ENCODE data around the gene UGT3A1.
"Not testable (repeated sequence)": the region's sequence is repeated elsewhere in the genome, so short reads cannot be mapped to it uniquely, and the experiment has no call there.

UGT3A1 gene

GRCh38 chr5:35990941-35991611 lies at the start of gene UGT3A1:
Gene UGT3A1, minus strand, starts transcription at chr5:35991390. Its CDS starts 150 bp downstream, at chr5:35991240.
- no peak for DNase-seq (ENCODE audit: low read depth in 2 of 2)

DNA sequence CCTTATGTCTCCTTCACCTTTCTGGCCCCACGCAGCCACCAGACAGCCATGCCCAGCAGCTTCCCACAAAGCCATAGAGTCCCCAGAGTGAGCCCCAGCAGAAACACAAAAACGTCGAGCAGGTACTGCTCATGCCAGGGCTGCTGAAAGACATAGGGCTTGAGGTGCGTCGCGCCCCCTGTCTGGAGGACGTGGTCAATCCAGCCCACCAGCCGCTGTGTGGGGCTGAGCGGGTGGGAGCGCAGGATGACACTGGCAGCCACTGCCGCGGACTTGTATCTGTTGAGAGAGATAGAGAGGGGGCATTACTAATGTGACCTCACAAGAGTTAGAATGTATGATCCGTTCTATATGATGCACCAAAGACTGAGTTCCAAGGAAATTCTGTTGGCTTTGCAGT lies 44.5 kb upstream of the UGT3A1 start:
- DNase-seq (ENCODE audit: low read depth in 2 of 2) = no peak

DNA sequence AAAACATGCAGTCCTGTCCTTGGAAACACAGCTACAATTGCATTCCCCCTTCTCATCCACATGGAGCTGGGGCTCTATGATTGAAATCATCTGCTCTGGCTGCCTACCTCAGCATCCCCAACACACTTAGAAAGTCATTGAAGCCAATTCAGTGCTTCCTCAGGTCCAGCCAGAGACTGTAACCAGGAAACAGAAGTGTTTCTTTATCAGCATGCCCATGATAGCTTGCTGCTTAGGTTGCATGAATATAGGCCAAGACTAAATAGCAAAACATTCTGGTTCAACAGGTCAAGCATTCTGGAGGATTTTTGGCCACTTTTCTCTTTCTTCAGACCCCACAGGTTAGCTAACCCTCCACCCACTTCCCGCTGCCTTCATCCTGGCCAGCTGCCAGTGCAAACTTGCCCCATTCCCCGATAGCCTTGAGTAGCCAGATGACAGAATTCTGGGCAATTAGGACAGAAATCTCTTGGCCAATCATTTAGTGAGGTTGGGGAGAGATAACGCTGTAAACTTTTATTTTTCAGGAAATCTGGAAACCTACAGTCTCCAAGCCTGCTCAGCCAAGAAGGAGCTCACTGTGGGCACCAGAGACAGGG lies 43.4 kb upstream of the UGT3A1 start:
- DNase-seq (ENCODE audit: low read depth in 2 of 2) = not testable (repeated sequence)

DNA sequence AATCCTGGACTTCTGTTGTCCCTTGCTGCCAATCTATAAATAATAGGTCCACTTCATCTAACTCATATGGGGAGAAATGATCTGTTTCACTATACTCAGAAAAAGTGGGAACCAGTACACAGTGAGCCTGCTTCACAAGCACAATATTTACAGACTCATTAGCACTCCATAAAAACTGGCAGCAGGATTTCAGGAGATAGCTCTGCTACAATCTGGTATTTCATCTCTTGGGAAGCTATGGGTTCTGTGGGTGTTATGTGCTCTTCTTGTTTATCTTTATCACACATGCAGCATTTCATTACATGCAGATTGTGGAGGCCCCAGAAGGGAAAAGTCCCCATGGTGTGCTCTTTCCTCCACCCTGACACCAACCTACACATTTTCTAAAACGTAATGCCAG lies 42.3 kb upstream of the UGT3A1 start:
- no peak for DNase-seq (ENCODE audit: low read depth in 2 of 2)

- no peak for DNase-seq (ENCODE audit: low read depth in 2 of 2)
Observed at GRCh38 chr5:36033047-36033446, 41.9 kb upstream of the UGT3A1 start.

- DNase-seq (ENCODE audit: low read depth in 2 of 2) = no peak
Observed at GRCh38 chr5:36031223-36031622, 40.0 kb upstream of the UGT3A1 start.

- no peak for DNase-seq (ENCODE audit: low read depth in 2 of 2)
Observed at GRCh38 chr5:36029914-36030313, 38.7 kb upstream of the UGT3A1 start.

DNA sequence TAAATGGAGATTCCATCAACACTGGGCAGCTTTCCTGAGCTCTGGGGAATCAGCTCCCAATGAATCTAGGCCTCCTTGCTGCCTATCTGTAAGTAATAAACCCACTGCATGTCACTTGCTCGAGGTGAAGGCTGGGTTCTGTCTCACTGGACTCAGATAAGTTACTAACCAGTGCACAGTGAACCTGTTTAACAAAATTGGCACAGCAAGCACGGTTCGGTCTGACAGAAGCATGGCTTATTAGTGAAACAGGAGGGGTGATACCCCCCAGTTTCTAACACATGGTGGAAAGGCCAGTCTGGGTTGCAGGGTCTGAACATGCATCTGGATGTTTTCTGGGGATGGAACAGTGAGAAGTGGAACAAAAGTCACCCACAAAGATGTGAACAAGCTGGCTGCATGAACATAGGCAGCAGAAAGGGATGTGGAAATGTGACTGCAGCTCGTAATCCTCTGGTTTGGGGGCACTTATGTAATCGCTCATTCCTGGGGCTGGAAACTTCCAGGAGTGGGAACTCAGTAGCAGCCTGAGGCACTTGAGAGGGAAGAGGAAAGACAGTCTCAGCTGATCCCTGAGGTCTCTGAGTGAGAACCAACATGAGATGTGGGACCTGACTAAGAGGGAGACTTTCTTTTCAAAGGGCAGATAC lies 37.8 kb upstream of the UGT3A1 start:
- no peak for DNase-seq (ENCODE audit: low read depth in 2 of 2)

DNA sequence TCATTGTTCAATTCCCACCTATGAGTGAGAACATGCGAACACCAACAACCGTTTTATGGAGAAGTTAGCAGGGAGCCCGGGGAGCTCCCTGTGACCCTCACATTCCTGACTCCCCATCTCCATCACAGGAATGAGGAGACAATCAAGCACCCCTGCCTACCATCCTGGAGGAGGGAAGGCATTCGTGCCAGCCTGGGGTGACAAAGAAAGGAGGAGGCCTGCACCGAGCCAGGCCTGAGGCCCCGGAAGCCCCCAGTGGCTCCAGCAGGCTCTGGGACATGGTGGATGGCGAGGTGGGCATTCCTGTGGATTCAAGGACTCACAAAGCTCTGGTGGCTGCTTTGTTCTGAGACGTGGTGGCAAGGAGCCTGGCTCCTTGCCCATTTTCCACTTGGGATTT lies 36.5 kb upstream of the UGT3A1 start:
- no peak for DNase-seq (ENCODE audit: low read depth in 2 of 2)

DNA sequence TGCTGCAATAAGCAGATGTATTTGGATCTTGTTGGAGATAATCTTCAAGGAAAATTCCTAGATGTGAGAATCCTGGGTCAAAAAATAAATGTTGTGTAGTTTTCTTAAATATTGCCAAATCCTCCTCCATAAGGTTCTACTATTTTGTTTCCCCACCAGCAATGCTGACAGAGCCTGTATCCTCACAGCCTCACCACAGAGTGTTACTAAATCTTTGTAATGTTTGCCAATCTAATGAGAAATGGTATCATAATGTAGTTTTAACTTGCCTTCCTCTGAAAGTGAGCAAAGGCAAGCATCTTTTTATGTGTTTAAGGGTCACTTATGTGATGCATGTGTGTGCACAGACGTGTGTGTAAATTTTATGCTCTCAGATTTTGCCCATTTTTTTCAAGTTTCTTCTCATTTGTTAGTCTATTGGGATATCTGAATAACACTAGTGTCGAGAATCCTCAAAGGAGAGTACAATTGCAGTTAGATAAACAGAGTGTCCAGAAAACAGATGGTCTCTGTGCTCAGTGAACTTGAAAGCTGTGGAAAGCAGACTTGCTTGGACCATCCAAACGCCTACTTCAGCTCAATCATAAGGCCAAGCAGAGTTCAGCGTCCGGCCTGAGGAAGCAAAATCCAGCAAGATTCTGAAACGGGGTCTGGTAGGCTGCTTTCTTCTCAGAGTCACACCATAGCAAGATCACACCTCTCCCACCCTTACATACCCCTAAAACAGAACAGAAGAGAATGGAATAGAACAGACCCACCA lies 35.7 kb upstream of the UGT3A1 start:
- DNase-seq (ENCODE audit: low read depth in 2 of 2) = no peak

DNA sequence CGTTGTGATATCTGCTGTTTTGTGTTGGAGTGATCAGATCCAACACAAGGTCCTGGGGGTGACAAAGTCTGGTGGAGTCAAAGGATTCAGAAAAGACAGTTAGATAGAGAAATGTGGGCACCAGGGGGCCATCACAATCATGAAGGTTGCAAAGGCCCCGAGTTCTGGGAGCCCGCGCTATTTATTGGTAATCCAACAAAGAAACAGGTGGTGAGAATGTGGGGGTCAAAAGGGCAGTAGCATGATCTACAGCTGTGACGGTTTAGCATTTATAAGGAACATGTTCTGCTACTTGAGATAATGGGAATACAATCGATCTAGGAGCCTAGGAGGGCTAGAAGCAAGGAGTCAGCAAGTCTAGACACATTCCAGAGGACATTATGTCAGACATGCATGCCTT lies 31.1 kb upstream of the UGT3A1 start:
- DNase-seq (ENCODE audit: low read depth in 2 of 2) = not testable (repeated sequence)

DNA sequence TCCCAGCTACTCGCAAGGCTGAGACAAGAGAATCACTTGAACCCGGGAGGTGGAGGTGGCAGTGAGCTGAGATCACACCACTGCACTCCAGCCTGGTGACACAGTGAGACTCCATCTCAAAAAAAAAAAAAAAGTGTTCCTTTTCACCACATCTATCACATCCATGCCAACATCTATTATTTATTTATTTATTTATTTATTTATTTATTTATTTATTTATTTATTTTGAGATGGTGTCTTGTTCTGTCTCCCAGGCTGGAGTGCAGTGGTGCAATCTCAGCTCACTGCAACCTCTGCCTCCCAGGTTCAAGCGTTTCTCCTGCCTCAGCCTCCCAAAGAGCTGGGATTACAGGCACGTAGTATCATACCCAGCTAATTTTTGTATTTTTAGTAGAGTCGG lies 28.4 kb upstream of the UGT3A1 start:
- DNase-seq (ENCODE audit: low read depth in 2 of 2) = not testable (repeated sequence)

DNA sequence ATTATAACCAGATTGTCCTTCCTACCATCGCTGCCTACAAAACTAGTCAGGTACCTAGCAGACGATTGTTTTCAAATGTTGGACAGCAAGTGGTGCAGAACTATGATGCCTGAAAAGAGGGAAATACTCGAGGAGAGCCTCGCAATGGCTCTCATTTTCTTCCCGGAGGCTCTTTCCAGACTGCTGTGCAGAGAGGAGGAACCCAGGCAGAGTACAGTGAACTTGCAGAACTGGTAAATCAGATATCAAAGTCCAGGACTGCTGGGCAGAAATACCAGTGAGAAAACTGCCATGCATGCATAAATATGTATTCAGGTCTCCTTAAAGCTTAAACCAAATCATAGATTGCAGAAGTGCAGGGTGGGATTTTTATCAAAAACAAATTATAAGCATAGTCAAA lies 26.4 kb upstream of the UGT3A1 start:
- DNase-seq (ENCODE audit: low read depth in 2 of 2) = no peak

DNA sequence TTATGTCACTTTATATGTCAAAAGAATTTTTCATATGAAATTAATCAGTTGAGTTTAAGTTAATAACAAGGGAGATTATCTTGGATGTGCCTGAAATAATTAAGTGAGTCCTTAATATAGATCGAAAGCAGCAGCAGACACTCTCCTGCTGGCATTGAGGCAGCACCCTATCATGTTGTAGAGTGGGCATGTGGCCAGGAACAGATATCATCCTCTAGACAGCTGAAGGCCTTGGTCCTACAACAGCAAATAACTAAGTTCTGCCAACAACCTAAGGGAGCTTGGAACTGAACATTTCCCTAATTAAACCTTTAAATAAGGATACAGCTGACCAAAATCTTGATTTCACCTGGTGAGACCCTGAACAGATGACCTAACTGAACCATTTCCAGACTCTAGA lies 25.8 kb upstream of the UGT3A1 start:
- no peak for DNase-seq (ENCODE audit: low read depth in 2 of 2)

DNA sequence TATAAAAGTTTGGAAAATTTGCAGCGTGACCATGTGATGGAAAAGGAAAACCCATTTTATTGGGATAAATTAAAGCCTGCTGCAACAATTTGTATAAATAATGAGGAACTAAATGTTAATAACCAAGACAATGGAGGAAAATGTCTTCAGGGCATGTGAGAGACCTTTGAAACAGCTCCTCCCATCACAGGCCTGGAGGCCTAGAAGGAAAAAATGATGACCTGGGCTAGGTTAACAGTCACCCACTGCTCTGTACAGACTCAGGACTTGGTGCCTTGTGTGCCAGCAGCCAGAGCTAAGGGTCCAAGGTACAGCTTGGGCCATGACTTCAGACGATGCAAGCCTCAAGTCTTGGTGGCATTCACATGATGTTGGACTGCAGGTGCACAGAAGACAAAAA lies 22.0 kb upstream of the UGT3A1 start:
- no peak for DNase-seq (ENCODE audit: low read depth in 2 of 2)

DNA sequence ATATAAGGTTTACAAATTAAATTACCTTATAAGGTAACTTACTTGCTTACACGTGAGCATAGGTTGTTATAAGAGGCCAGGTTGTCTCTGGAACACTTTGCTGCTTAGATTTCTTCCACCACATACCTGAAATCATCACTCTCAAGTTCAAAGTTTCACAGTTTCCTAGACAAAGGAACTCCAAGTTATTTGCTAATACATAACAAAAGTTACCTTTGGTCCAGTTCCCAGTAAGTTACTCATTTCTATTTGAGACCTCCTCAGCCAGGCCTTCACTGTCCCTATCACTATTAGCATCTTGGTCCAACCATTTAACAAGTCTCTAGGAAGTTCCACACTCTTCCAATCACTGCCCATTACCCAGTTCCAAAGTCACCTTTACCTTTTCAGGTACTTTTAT lies 18.5 kb upstream of the UGT3A1 start:
- DNase-seq (ENCODE audit: low read depth in 2 of 2) = no peak

GRCh38 chr5:36007366-36007765 lies 16.2 kb upstream of the UGT3A1 start:
- DNase-seq (ENCODE audit: low read depth in 2 of 2) = no peak

DNA sequence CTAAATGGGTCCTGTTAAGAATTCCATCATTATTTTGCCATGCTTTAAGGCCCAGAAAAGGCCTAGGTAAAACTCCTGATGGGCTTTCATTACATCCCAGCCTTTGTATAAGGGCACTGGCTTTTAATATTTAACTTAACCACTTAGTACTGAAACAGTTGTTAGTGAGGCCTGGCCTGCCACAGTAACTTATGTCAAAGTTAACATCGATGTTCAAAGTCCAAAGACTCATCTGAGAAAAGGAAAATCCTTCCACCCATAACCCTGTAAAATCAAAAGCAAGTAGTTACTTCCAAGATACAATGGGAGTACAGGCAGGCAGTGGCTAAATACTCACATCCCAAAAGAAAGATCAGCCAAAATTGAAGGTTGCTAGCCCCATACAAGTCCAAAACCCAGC lies 15.0 kb upstream of the UGT3A1 start:
- DNase-seq (ENCODE audit: low read depth in 2 of 2) = no peak

DNA sequence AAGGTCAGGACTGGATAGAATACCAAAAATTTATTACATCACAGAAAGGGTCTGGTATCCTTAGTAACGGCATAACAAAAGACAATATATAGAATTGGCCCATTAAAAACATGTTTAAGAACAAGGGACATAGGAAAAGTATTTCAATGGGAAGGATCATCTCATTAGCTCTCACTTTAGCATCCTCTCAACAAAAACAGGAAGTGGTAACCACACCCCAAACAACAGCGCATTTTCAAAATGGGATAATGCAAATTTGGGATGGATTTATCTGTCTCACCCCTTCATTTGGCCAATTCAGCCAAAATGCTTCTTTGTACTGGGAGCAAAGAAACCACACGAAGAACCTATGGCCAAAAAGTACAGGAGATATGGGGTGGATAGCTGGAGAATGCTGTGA lies 9.8 kb upstream of the UGT3A1 start:
- no peak for DNase-seq (ENCODE audit: low read depth in 2 of 2)

DNA sequence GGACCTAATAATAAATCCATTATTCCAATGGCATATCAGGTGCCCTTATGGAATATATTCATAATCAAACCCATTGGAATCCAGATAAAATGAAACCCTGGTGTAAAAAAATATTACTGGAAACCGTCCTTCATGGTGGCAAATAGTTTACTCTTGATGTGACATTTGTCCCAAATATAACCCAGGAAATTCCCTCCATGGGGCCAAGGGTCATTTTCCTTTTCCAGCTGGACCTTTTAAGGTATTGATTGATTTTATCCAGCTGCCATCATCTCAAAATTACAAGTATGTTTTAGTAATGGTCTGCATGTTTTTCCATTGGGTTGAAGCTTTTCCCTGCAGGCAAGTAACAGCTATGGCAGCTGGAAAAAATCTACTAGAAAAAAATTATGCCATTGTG lies 8.4 kb upstream of the UGT3A1 start:
- no peak for DNase-seq (ENCODE audit: low read depth in 2 of 2)

DNA sequence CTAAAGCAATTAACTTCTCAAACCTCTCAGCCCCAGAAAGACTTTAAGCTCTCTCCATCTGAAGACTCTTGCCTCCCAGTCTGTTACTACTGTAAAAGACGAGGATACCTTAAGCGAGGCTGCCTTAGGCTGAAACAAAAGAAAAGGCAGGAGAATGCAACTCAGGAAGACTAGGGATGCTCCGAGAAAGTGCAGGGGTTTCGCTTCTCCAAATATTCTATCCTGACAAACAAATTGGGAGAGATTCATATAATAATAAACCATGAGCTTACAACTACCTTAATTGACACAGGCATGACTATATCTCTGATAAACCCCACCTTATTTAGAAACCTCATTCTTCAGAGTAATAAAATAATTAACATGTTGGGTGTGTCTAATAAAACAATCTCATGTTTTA lies 4.9 kb upstream of the UGT3A1 start:
- no peak for DNase-seq (ENCODE audit: low read depth in 2 of 2)

DNA sequence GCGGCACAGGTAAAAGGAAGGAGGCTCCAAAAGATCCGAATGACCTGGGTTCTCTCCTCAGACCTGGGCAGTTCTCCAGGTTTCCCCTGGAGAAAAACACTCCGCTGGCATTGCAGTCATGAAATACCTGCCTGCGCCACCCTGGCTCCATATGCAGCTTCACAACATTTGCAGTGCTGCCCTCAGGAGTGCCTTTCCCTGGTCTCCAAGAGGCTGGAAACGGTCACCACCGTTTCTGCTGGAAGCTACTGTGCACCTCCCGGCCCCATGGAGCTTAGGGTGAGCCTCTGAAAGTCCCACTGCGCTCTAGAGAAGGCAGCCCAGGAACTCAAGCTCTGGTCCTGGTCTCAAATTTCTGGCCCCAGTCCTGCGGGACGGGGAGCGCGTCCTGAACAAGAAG lies 670 bp downstream of the UGT3A1 start:
- no peak for DNase-seq (ENCODE audit: low read depth in 2 of 2)

GRCh38 chr5:35988529-35988928 lies 2.7 kb downstream of the UGT3A1 start:
- no peak for DNase-seq (ENCODE audit: low read depth in 2 of 2)
